NCI-H187 treated with DMSO at 0.1 percent for 48 hours (cell line): ENCODE data around the gene MOCOS.
"Not testable (repeated sequence)": the region's sequence is repeated elsewhere in the genome, so short reads cannot be mapped to it uniquely, and the experiment has no call there.

ENCODE experiments used
- DNase-seq: peaks from one replicate; lab custom pipeline; 2025; lab: John Stamatoyannopoulos, UW

MOCOS gene

GRCh38 chr18:36187193-36187825, at the start of gene MOCOS:
TSS of gene MOCOS (plus strand) at chr18:36187497. CDS start at chr18:36187540, 43 bp downstream.
- DNase-seq: no peak

GRCh38 chr18:36139245-36139644, 48.1 kb upstream of the MOCOS start:
- DNase-seq: no peak

- DNase-seq: no peak
Measured at GRCh38 chr18:36141576-36141975, 45.7 kb upstream of the MOCOS start.

- no peak for DNase-seq
Measured at GRCh38 chr18:36142751-36143150, 44.5 kb upstream of the MOCOS start.

- DNase-seq: no peak
Measured at GRCh38 chr18:36143391-36143790, 43.9 kb upstream of the MOCOS start.

- DNase-seq: no peak
Measured at GRCh38 chr18:36149514-36150289, 37.6 kb upstream of the MOCOS start.

- DNase-seq: no peak
Measured at GRCh38 chr18:36152781-36153180, 34.5 kb upstream of the MOCOS start.

- DNase-seq: no peak
Measured at GRCh38 chr18:36153203-36153602, 34.1 kb upstream of the MOCOS start.

GRCh38 chr18:36153771-36154170, 33.5 kb upstream of the MOCOS start:
- DNase-seq: no peak

GRCh38 chr18:36155851-36156757, 31.2 kb upstream of the MOCOS start:
- DNase-seq: no peak

- no peak for DNase-seq
Measured at GRCh38 chr18:36157441-36157840, 29.9 kb upstream of the MOCOS start.

- DNase-seq: no peak
Measured at GRCh38 chr18:36158266-36158867, 28.9 kb upstream of the MOCOS start.

- DNase-seq: no peak
Measured at GRCh38 chr18:36160959-36161371, 26.3 kb upstream of the MOCOS start.

GRCh38 chr18:36162981-36163380, 24.3 kb upstream of the MOCOS start:
- no peak for DNase-seq

GRCh38 chr18:36167692-36168218, 19.5 kb upstream of the MOCOS start:
- DNase-seq: no peak

GRCh38 chr18:36168296-36168695, 19.0 kb upstream of the MOCOS start:
- DNase-seq: not testable (repeated sequence)

- no peak for DNase-seq
Measured at GRCh38 chr18:36169938-36170337, 17.4 kb upstream of the MOCOS start.

- no peak for DNase-seq
Measured at GRCh38 chr18:36175481-36175880, 11.8 kb upstream of the MOCOS start.

GRCh38 chr18:36176177-36176584, 11.1 kb upstream of the MOCOS start:
- no peak for DNase-seq

- DNase-seq: no peak
Measured at GRCh38 chr18:36176711-36177110, 10.6 kb upstream of the MOCOS start.

GRCh38 chr18:36177913-36178312, 9.4 kb upstream of the MOCOS start:
- DNase-seq: no peak
